ENCODE data around the gene SCG3.

SCG3 gene

GRCh38 chr15:51718219-51718618, 36.9 kb downstream of the SCG3 start:
- Histone ChIP-seq H4K20me1 (ENCODE audit: insufficient read depth, low read length, poor library complexity, severe bottlenecking) (peaks cover 3% of the 10 kb centered on the region), H3K27me3 (ENCODE audit: insufficient read depth, low read length, poor library complexity, severe bottlenecking) (no peaks in the 10 kb centered on the region), H3K36me3 (ENCODE audit: insufficient read depth, low read length) (peaks cover 33% of the 10 kb centered on the region), H3K4me3 (ENCODE audit: low read length, poor library complexity, severe bottlenecking) (no peak overlapping the region), H3F3A (ENCODE audit: low read depth) (no peaks in the 10 kb centered on the region), H3K79me2 (ENCODE audit: insufficient read depth, low read length) (no peaks in the 10 kb centered on the region), H3K9me3 (ENCODE audit: insufficient read depth, low read depth, low read length) (no peaks in the 10 kb centered on the region), H3K9me2 (replicated peaks; ENCODE audit: low read depth, low read length) (no peaks in the 10 kb centered on the region), H2AFZ (ENCODE audit: low read length) (no peak overlapping the region), H3K9ac (ENCODE audit: low read depth, low read length, poor library complexity, severe bottlenecking) (no peak overlapping the region), H3K4me1 (ENCODE audit: insufficient read depth, low read length, poor library complexity, severe bottlenecking) (no peaks in the 10 kb centered on the region), H3K4me2 (ENCODE audit: low read depth, low read length, poor library complexity, severe bottlenecking) (no peak overlapping the region)
- TF ChIP-seq CTCF (conservative IDR thresholded peaks at IDR 0.05; ENCODE audit: low read length) = no peak
- no peak for TF ChIP-seq EZH2phosphoT487 (IDR thresholded peaks at IDR 0.05; ENCODE audit: borderline replicate concordance)

- no peak overlapping the region for H3K4me2 ChIP-seq (ENCODE audit: low read depth, low read length, poor library complexity, severe bottlenecking)
- no peaks in the 10 kb centered on the region for H3K27me3 ChIP-seq (ENCODE audit: insufficient read depth, low read length, poor library complexity, severe bottlenecking)
- no peaks in the 10 kb centered on the region for H3K79me2 ChIP-seq (ENCODE audit: insufficient read depth, low read length)
- no peak overlapping the region for H3K4me3 ChIP-seq (ENCODE audit: low read length, poor library complexity, severe bottlenecking)
- H3K36me3 ChIP-seq (ENCODE audit: insufficient read depth, low read length) = peaks cover 36% of the 10 kb centered on the region
- H2AFZ ChIP-seq (ENCODE audit: low read length) = no peak overlapping the region
- no peaks in the 10 kb centered on the region for H3K9me2 ChIP-seq (replicated peaks; ENCODE audit: low read depth, low read length)
- peaks cover 3% of the 10 kb centered on the region for H4K20me1 ChIP-seq (ENCODE audit: insufficient read depth, low read length, poor library complexity, severe bottlenecking)
- no peaks in the 10 kb centered on the region for H3F3A ChIP-seq (ENCODE audit: low read depth)
- no peaks in the 10 kb centered on the region for H3K9me3 ChIP-seq (ENCODE audit: insufficient read depth, low read depth, low read length)
- no peak overlapping the region for H3K9ac ChIP-seq (ENCODE audit: low read depth, low read length, poor library complexity, severe bottlenecking)
- TF ChIP-seq EZH2phosphoT487 (IDR thresholded peaks at IDR 0.05; ENCODE audit: borderline replicate concordance) (no peak), CTCF (conservative IDR thresholded peaks at IDR 0.05; ENCODE audit: low read length) (no peak)
- H3K4me1 ChIP-seq (ENCODE audit: insufficient read depth, low read length, poor library complexity, severe bottlenecking) = no peaks in the 10 kb centered on the region
These were observed 37.4 kb downstream of the SCG3 start for GRCh38 chr15:51718746-51719145.

GRCh38 chr15:51720201-51720995, 39.1 kb downstream of the SCG3 start:
- Histone ChIP-seq H3K4me3 (ENCODE audit: low read length, poor library complexity, severe bottlenecking) (no peak overlapping the region), H3K9me3 (ENCODE audit: insufficient read depth, low read depth, low read length) (no peaks in the 10 kb centered on the region), H3K27me3 (ENCODE audit: insufficient read depth, low read length, poor library complexity, severe bottlenecking) (no peaks in the 10 kb centered on the region), H4K20me1 (ENCODE audit: insufficient read depth, low read length, poor library complexity, severe bottlenecking) (peaks cover 14% of the 10 kb centered on the region), H3K36me3 (ENCODE audit: insufficient read depth, low read length) (peaks cover 42% of the 10 kb centered on the region), H3K79me2 (ENCODE audit: insufficient read depth, low read length) (peaks cover 7% of the 10 kb centered on the region), H3K4me2 (ENCODE audit: low read depth, low read length, poor library complexity, severe bottlenecking) (no peak overlapping the region), H3K9ac (ENCODE audit: low read depth, low read length, poor library complexity, severe bottlenecking) (no peak overlapping the region), H3K9me2 (replicated peaks; ENCODE audit: low read depth, low read length) (no peaks in the 10 kb centered on the region), H2AFZ (ENCODE audit: low read length) (no peak overlapping the region), H3K4me1 (ENCODE audit: insufficient read depth, low read length, poor library complexity, severe bottlenecking) (peaks cover 13% of the 10 kb centered on the region), H3F3A (ENCODE audit: low read depth) (peaks cover 2% of the 10 kb centered on the region; the same call in 1 of the 2 replicates)
- TF ChIP-seq EZH2phosphoT487 (IDR thresholded peaks at IDR 0.05; ENCODE audit: borderline replicate concordance) = no peak
- no peak for TF ChIP-seq CTCF (conservative IDR thresholded peaks at IDR 0.05; ENCODE audit: low read length)

Data from Loucy (cell line).